DOHH2 (cell line): ENCODE results near the gene SLC9A8.
"Not testable (repeated sequence)": the region's sequence is repeated elsewhere in the genome, so short reads cannot be mapped to it uniquely, and the experiment has no call there.

Experiments used
- H3F3A ChIP-seq: fragments of 200-600 bp; sonication (generic), shearing (Covaris generic); 2 replicates; pipeline ENCODE4 v1.6.0; 2016; ENCODE audit warnings: antibody characterized with exemption, mild to moderate bottlenecking; ENCODE audit not compliant: control insufficient read depth, insufficient read depth
- H3K27ac ChIP-seq: fragments of 200-600 bp; sonication (generic); 2 replicates; pipeline ENCODE4 v1.5.1; 2014; ENCODE audit warnings: low read depth, mild to moderate bottlenecking, low read length, moderate library complexity
- H3K27me3 ChIP-seq: fragments of 200-600 bp; sonication (generic); 2 replicates; pipeline ENCODE4 v1.6.1; 2014; ENCODE audit warnings: mild to moderate bottlenecking, low read length, mixed read lengths; ENCODE audit not compliant: control insufficient read depth
- H3K36me3 ChIP-seq: fragments of 200-600 bp; sonication (generic); 2 replicates; pipeline ENCODE4 v1.6.1; 2014; ENCODE audit warnings: mild to moderate bottlenecking, low read length, moderate library complexity, mixed read lengths; ENCODE audit not compliant: control insufficient read depth
- H3K4me1 ChIP-seq: fragments of 200-600 bp; sonication (generic); 2 replicates; pipeline ENCODE4 v1.6.1; 2014; ENCODE audit warnings: mild to moderate bottlenecking, low read length, mixed read lengths; ENCODE audit not compliant: control insufficient read depth
- H3K4me2 ChIP-seq: fragments of 200-600 bp; sonication (generic); 2 replicates; pipeline ENCODE4 v1.6.0; 2014; ENCODE audit warnings: mild to moderate bottlenecking, low read length, moderate library complexity
- H3K4me3 ChIP-seq: fragments of 200-600 bp; sonication (generic); 2 replicates; pipeline ENCODE4 v1.5.1; 2014; ENCODE audit warnings: mild to moderate bottlenecking, low read length, mixed read lengths
- H3K79me2 ChIP-seq: fragments of 200-600 bp; sonication (generic); 2 replicates; pipeline ENCODE4 v1.6.1; 2014; ENCODE audit warnings: mild to moderate bottlenecking, low read length, mixed read lengths; ENCODE audit not compliant: control insufficient read depth
- H3K9me2 ChIP-seq: fragments of 200-600 bp; sonication (generic); replicated peaks from 2 replicates; pipeline ENCODE4 v1.6.1; 2014; ENCODE audit warnings: mild to moderate bottlenecking, low read length, mixed read lengths; ENCODE audit not compliant: control insufficient read depth
- H3K9me3 ChIP-seq: fragments of 200-600 bp; sonication (generic); 2 replicates; pipeline ENCODE4 v1.6.1; 2014; ENCODE audit warnings: antibody characterized with exemption, low read length, mixed read lengths; ENCODE audit not compliant: control insufficient read depth, insufficient read depth
- H4K20me1 ChIP-seq: fragments of 200-600 bp; sonication (generic); 2 replicates; pipeline ENCODE4 v1.6.0; 2014; ENCODE audit warnings: low read depth, mild to moderate bottlenecking, antibody characterized with exemption, low read length, moderate library complexity; ENCODE audit not compliant: control insufficient read depth, insufficient read depth
- CTCF ChIP-seq: fragments of 200-600 bp; sonication (generic); IDR thresholded peaks from one replicate; pipeline ENCODE4 v1.5.1; 2014; ENCODE audit warnings: antibody characterized with exemption, mild to moderate bottlenecking, low read depth, low read length; ENCODE audit not compliant: poor library complexity, severe bottlenecking
- EZH2phosphoT487 ChIP-seq: fragments of 200-600 bp; sonication (generic); IDR thresholded peaks from 2 replicates; pipeline ENCODE4 v1.6.1; 2017; ENCODE audit warnings: borderline replicate concordance, mild to moderate bottlenecking, antibody characterized with exemption, low read length, moderate library complexity, mixed read lengths

Gene SLC9A8

DNA sequence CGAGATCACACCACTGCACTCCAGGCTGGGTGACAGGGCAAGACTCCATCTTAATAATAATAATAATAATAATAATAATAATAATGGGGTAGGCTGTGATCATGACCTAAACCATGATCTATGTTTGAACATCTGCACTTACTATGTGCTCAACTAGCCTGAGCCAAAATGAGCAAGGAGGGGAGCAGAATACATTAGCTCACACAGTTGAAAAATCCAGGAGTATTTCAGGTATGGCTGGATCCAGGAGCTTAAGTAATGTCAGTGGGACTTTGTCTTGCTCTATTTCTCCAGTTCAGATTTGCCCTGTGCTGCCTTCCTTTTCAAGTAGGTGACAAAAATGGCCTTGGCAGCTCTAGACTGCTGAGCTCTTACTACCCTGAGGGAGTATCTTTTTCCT lies 32.7 kb upstream of the SLC9A8 start:
- Histone ChIP-seq H3K9me3 (no peaks in the 10 kb centered on the region), H3F3A (no peaks in the 10 kb centered on the region), H3K4me1 (peaks cover 4% of the 10 kb centered on the region; the same call in 1 of the 2 replicates), H3K9me2 (no peaks in the 10 kb centered on the region), H4K20me1 (no peaks in the 10 kb centered on the region), H3K4me2 (no peak overlapping the region), H3K27me3 (no peaks in the 10 kb centered on the region), H3K27ac (no peak overlapping the region), H3K36me3 (no peaks in the 10 kb centered on the region), H3K4me3 (no peak overlapping the region), H3K79me2 (no peaks in the 10 kb centered on the region)
- no peak for TF ChIP-seq CTCF
- TF ChIP-seq EZH2phosphoT487 = no peak

DNA sequence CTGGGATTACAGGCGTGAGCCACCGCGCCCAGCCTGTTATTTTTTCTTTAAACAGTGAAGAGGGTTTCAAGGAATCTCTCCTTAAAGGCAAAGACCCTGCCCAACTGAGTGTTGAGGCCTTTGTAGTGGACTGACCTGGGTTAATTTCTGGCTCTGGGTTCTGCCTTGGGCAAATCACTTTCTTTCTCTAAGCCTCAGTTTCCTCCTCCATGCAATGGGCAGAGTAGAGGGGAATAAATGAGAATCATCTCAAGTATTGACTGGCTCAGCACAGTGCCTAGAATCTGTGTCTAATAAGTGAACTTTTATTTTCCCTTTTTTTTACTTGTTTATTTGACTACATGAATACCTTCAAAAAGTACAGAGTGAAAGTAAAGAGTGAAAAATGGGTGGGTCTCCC lies 31.0 kb upstream of the SLC9A8 start:
- H3K27ac ChIP-seq = no peak overlapping the region
- H3K9me3 ChIP-seq = no peaks in the 10 kb centered on the region
- no peaks in the 10 kb centered on the region for H3K27me3 ChIP-seq
- no peaks in the 10 kb centered on the region for H3K79me2 ChIP-seq
- H3K4me1 ChIP-seq = peaks cover 12% of the 10 kb centered on the region
- TF ChIP-seq EZH2phosphoT487 = no peak
- no peak for TF ChIP-seq CTCF
- H3K9me2 ChIP-seq = no peaks in the 10 kb centered on the region
- H3F3A ChIP-seq = no peaks in the 10 kb centered on the region
- no peaks in the 10 kb centered on the region for H3K36me3 ChIP-seq
- no peaks in the 10 kb centered on the region for H4K20me1 ChIP-seq
- H3K4me2 ChIP-seq = no peak overlapping the region
- H3K4me3 ChIP-seq = no peak overlapping the region

DNA sequence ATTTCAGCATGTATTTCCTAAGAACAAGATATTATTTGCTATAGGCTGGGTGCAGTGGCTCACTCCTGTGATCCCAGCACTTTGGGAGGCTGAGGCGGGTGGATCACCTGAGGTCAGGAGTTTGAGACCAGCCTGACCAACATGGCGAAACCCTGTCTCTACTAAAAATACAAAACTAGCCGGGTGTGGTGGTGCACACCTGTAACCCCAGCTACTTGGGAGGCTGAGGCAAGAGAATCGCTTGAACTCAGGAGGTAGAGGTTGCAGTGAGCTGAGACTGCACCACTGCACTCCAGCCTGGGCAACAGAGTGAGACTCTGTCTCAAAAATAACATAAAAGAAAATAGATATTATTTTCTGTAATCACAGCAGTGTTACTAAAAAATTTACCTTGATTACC lies 30.2 kb upstream of the SLC9A8 start:
- H3K9me3 ChIP-seq, H3K79me2 ChIP-seq, H3K4me3 ChIP-seq, H3K27me3 ChIP-seq, H3F3A ChIP-seq, H3K27ac ChIP-seq, H3K4me2 ChIP-seq, H3K9me2 ChIP-seq, H4K20me1 ChIP-seq, H3K36me3 ChIP-seq: not testable (repeated sequence)
- peaks cover 19% of the 10 kb centered on the region for H3K4me1 ChIP-seq

- not testable (repeated sequence) for H3K36me3 ChIP-seq, H4K20me1 ChIP-seq, H3K9me2 ChIP-seq, H3F3A ChIP-seq, H3K4me2 ChIP-seq, H3K79me2 ChIP-seq, H3K27ac ChIP-seq, H3K27me3 ChIP-seq, H3K4me3 ChIP-seq, H3K9me3 ChIP-seq
- H3K4me1 ChIP-seq = peaks cover 24% of the 10 kb centered on the region
Observed at GRCh38 chr20:49783021-49783995, 29.3 kb upstream of the SLC9A8 start.
